B cell (primary cell): ENCODE results near the gene MED16. TPM values are rescaled to one million over a fixed set of nuclear protein-coding genes. Genes with fewer than 3 reads are reported as not detected.
A peak's percentile ranks its signal among the peaks of the same experiment; 100 is the strongest.

ENCODE experiments used
- ATAC-seq: fragments of 200-7000 bp; cut with Tn5 transposase; one replicate; pipeline ENCODE4 v1.10.0; 2021; ENCODE audit warnings: low read depth, mild to moderate bottlenecking, moderate number of reproducible peaks, moderate library complexity
- CTCF ChIA-PET: fragments of 350-600 bp; sonication (Branson Sonifier 250); formaldehyde crosslinking; loops from one replicate; lab custom pipeline; 2021; ENCODE audit warnings: antibody characterized with exemption, inconsistent platforms; lab: Charles Lee
- POLR2A ChIA-PET: fragments of 350-600 bp; sonication (Branson Sonifier 250); formaldehyde crosslinking; loops from one replicate; lab custom pipeline; 2021; ENCODE audit warnings: antibody characterized with exemption; lab: Charles Lee
- DNase-seq: peaks from one replicate; pipeline ENCODE4 v3.0.0; 2013
- H2AFZ ChIP-seq: 2 replicates; pipeline ENCODE4 v1.6.1; 2012; ENCODE audit warnings: mild to moderate bottlenecking, low read depth, low read length; ENCODE audit not compliant: insufficient read depth, poor library complexity, severe bottlenecking
- H3K27ac ChIP-seq, 2 donors: 1 replicate in 1 of 2; 2 replicates in 1 of 2; pipeline ENCODE4 v1.5.1; 2012 to 2013; ENCODE audit warnings: low read length in 2 of 2, mild to moderate bottlenecking in 2 of 2, moderate library complexity in 1 of 2
- H3K27me3 ChIP-seq, 4 experiments: fragments of 200-600 bp in 1 of 4; sonication (generic) in 1 of 4; replicated peaks in 1 of 4; 1 replicate in 2 of 4; 2 replicates in 2 of 4; pipeline versions ENCODE4 v1.6.1 to v1.7.0; 2013 to 2016; ENCODE audit warnings: low read length in 3 of 4, mild to moderate bottlenecking in 2 of 4, mixed read lengths in 1 of 4, moderate library complexity in 1 of 4; ENCODE audit not compliant: insufficient read depth in 4 of 4, control insufficient read depth in 3 of 4; ENCODE audit errors: control extremely low read depth in 1 of 4
- H3K36me3 ChIP-seq, 2 experiments: replicated peaks in 1 of 2; 1 replicate in 1 of 2; 2 replicates in 1 of 2; pipeline versions ENCODE4 v1.6.1 to v1.7.1; 2013; ENCODE audit warnings: low read length in 1 of 2; ENCODE audit not compliant: insufficient read depth in 2 of 2, control insufficient read depth in 1 of 2; ENCODE audit errors: control extremely low read depth in 1 of 2, extremely low read depth in 1 of 2
- H3K4me1 ChIP-seq, 2 donors: fragments of 200-600 bp in 1 of 2; sonication (generic) in 1 of 2; 1 replicate in 1 of 2; 2 replicates in 1 of 2; pipeline versions ENCODE4 v1.5.1 to v1.6.1; 2013 to 2017; ENCODE audit warnings: low read length in 2 of 2; ENCODE audit not compliant: control insufficient read depth in 2 of 2, insufficient read depth in 2 of 2
- H3K4me2 ChIP-seq: replicated peaks from 2 replicates; pipeline ENCODE3; 2012; ENCODE audit warnings: mild to moderate bottlenecking, low read depth, low read length; ENCODE audit not compliant: poor library complexity, severe bottlenecking
- H3K4me3 ChIP-seq, 5 experiments: fragments of 200-600 bp in 1 of 5; sonication (generic) in 1 of 5; 1 replicate in 3 of 5; 2 replicates in 2 of 5; pipeline versions ENCODE4 v1.5.1 to v1.7.0; 2011 to 2016; ENCODE audit warnings: low read length in 4 of 5, mild to moderate bottlenecking in 4 of 5, low read depth in 2 of 5, control low read depth in 1 of 5, moderate library complexity in 1 of 5; ENCODE audit not compliant: insufficient read depth in 1 of 5; ENCODE audit errors: control extremely low read depth in 1 of 5, extremely low read depth in 1 of 5
- H3K79me2 ChIP-seq: fragments of 200-600 bp; sonication (generic); one replicate; pipeline ENCODE4 v1.6.0; 2016; ENCODE audit warnings: low read length; ENCODE audit not compliant: control insufficient read depth, insufficient read depth
- H3K9ac ChIP-seq: fragments of 200-600 bp; sonication (generic); 2 replicates; pipeline ENCODE4 v1.6.1; 2017; ENCODE audit warnings: mild to moderate bottlenecking, low read length, moderate library complexity
- H3K9me3 ChIP-seq, 3 donors: one replicate each; pipeline versions ENCODE4 v1.6.1 to v1.7.1; 2013; ENCODE audit warnings: low read length in 2 of 3; ENCODE audit not compliant: control insufficient read depth in 2 of 3, insufficient read depth in 1 of 3; ENCODE audit errors: control extremely low read depth in 1 of 3
- H4K20me1 ChIP-seq: 2 replicates; pipeline ENCODE4 v1.6.0; 2012; ENCODE audit warnings: mild to moderate bottlenecking, low read length; ENCODE audit not compliant: insufficient read depth, control insufficient read depth, poor library complexity, severe bottlenecking
- H3K27ac Mint-ChIP-seq: one replicate; pipeline ENCODE4 v1.8.0; 2021; ENCODE audit warnings: mixed read lengths
- H3K27me3 Mint-ChIP-seq: one replicate; pipeline ENCODE4 v1.8.0; 2021; ENCODE audit warnings: mixed read lengths
- H3K4me1 Mint-ChIP-seq: one replicate; pipeline ENCODE4 v1.8.0; 2021; ENCODE audit warnings: mixed read lengths
- H3K4me3 Mint-ChIP-seq: one replicate; pipeline ENCODE4 v1.8.0; 2021; ENCODE audit warnings: mixed read lengths
- H3K9me3 Mint-ChIP-seq: one replicate; pipeline ENCODE4 v1.8.0; 2022; ENCODE audit warnings: mixed read lengths; ENCODE audit not compliant: insufficient read depth
- CTCF ChIP-seq: fragments of 200-600 bp; IDR thresholded peaks from one replicate; pipeline ENCODE4 v1.8.0; 2022; ENCODE audit warnings: antibody characterized with exemption, mild to moderate bottlenecking
- EZH2 ChIP-seq: IDR thresholded peaks from 2 replicates; pipeline ENCODE4 v1.6.1; 2012; ENCODE audit warnings: borderline replicate concordance, low read depth, mild to moderate bottlenecking, moderate library complexity, low read length; ENCODE audit not compliant: insufficient read depth, poor library complexity, severe bottlenecking
- WGBS: methylation state at CpG from one replicate; pipeline ENCODE4 v1.1.5; 2013; ENCODE audit warnings: missing lambda C conversion rate; ENCODE audit not compliant: insufficient coverage; 5-methylcytosine and 5-hydroxymethylcytosine counted together
- intact Hi-C: fragments of 100-400 bp; cut with micrococcal nuclease; formaldehyde crosslinking; loops from one replicate; pipeline ENCODE4 v1.10.0; 2022
- polyA plus RNA-seq: library from polyadenylated mRNA; depleted of rRNA; stranded (reverse); fragments of >200 nt; gene quantifications from 2 replicates; pipeline ENCODE4 v1.2.3, GENCODE V29; 2012
- total RNA-seq, 2 donors: library from RNA; stranded (reverse); fragments of 120-200 nt in 1 of 2; gene quantifications; 1 replicate in 1 of 2; 2 replicates in 1 of 2; pipeline versions ENCODE4 v1.2.3 to v1.2.4, GENCODE V29; 2013 to 2022

The MED16 gene
- total and polyA plus RNA-seq, 2 donors (not counting 1 experiment from before 2014, with no cell fraction given), result 85.0 to 85.3 TPM

GRCh38 chr19:889662-890295 lies 3.2 kb downstream of the MED16 start:
- ChIA-PET CTCF (no interaction called here), POLR2A (no interaction called here)
- Histone ChIP-seq H3K27ac (no peak overlapping the region), H3K4me1 (peaks cover 5 to 38% of the 10 kb centered on the region in 2 donors), H3K79me2 (peaks cover 44% of the 10 kb centered on the region), H3K9ac (no peak overlapping the region), H3K4me3 (no peak overlapping the region), H3K36me3 (peaks cover 0 to 40% of the 10 kb centered on the region in 2 experiments), H3K27me3 (no peaks in the 10 kb centered on the region), H2AFZ (no peak overlapping the region), H3K9me3 (no peaks in the 10 kb centered on the region), H3K4me2 (no peak overlapping the region), H4K20me1 (peaks cover 26% of the 10 kb centered on the region)
- Mint-ChIP-seq H3K27me3 (no peaks in the 10 kb centered on the region), H3K9me3 (no peaks in the 10 kb centered on the region), H3K4me1 (peaks cover 14% of the 10 kb centered on the region), H3K27ac (peak overlapping the region; percentile 56), H3K4me3 (peak overlapping the region; percentile 66)
- DNase-seq (no peak), ATAC-seq (no peak)
- TF ChIP-seq CTCF (no peak), EZH2 (no peak)
- intact Hi-C loops, result no loop called here
- 96% methylated on average over 26 of the region's 26 CpGs for WGBS

GRCh38 chr19:888581-889385 lies 4.2 kb downstream of the MED16 start:
- TF ChIP-seq EZH2, result no peak
- no peak for TF ChIP-seq CTCF
- Histone ChIP-seq H3K9ac (no peak overlapping the region), H3K4me2 (peak overlapping the region; percentile 35), H4K20me1 (peaks cover 34% of the 10 kb centered on the region), H3K27ac (peak overlapping the region in 1 of 2 donors; percentile 48), H3K36me3 (peaks cover 0 to 50% of the 10 kb centered on the region in 2 experiments), H3K4me3 (peak overlapping the region in 1 of 5 experiments; percentile 21), H2AFZ (no peak overlapping the region), H3K79me2 (peaks cover 52% of the 10 kb centered on the region), H3K9me3 (no peaks in the 10 kb centered on the region), H3K27me3 (no peaks in the 10 kb centered on the region), H3K4me1 (peaks cover 5 to 37% of the 10 kb centered on the region in 2 donors)
- 93% methylated on average over 26 of the region's 30 CpGs for WGBS
- ATAC-seq (no peak), DNase-seq (peak; percentile 75)
- Mint-ChIP-seq H3K4me3 (no peak overlapping the region), H3K9me3 (no peaks in the 10 kb centered on the region), H3K27ac (no peak overlapping the region), H3K4me1 (peaks cover 14% of the 10 kb centered on the region), H3K27me3 (no peaks in the 10 kb centered on the region)
- POLR2A ChIA-PET, result interaction anchor here (1.3 kb wide), 1 partner anchor 21 kb away, joined by 3 read pairs; no protein-coding TSS in a partner anchor
- CTCF ChIA-PET, result no interaction called here
- intact Hi-C loops, result no loop called here
